ENCODE measurements around the gene RAPGEF2.

Gene RAPGEF2

GRCh38 chr4:159142241-159142640 is 39.4 kb downstream of the RAPGEF2 start:
- no peak overlapping the region for H3K27ac ChIP-seq
- TF ChIP-seq CTCF (IDR thresholded peaks at IDR 0.05): no peak
- no peak for TF ChIP-seq ZFX (IDR thresholded peaks at IDR 0.05; ENCODE audit: borderline replicate concordance)

GRCh38 chr4:159142681-159143384 is 40.0 kb downstream of the RAPGEF2 start:
- TF ChIP-seq CTCF (IDR thresholded peaks at IDR 0.05) (no peak), ZFX (IDR thresholded peaks at IDR 0.05; ENCODE audit: borderline replicate concordance) (no peak)
- H3K27ac ChIP-seq: no peak overlapping the region

- TF ChIP-seq ZFX (IDR thresholded peaks at IDR 0.05; ENCODE audit: borderline replicate concordance) (no peak), CTCF (IDR thresholded peaks at IDR 0.05) (no peak)
- H3K27ac ChIP-seq: no peak overlapping the region
Observed at GRCh38 chr4:159143687-159144086, 40.8 kb downstream of the RAPGEF2 start.

- no peak overlapping the region for H3K27ac ChIP-seq
- TF ChIP-seq CTCF (IDR thresholded peaks at IDR 0.05) (no peak), ZFX (IDR thresholded peaks at IDR 0.05; ENCODE audit: borderline replicate concordance) (no peak)
Observed at GRCh38 chr4:159144112-159144694, 41.3 kb downstream of the RAPGEF2 start.

GRCh38 chr4:159145318-159145991 is 42.6 kb downstream of the RAPGEF2 start:
- TF ChIP-seq ZFX (IDR thresholded peaks at IDR 0.05; ENCODE audit: borderline replicate concordance): no peak
- TF ChIP-seq CTCF (IDR thresholded peaks at IDR 0.05): no peak
- no peak overlapping the region for H3K27ac ChIP-seq

GRCh38 chr4:159145992-159146330 is 43.1 kb downstream of the RAPGEF2 start:
- H3K27ac ChIP-seq: no peak overlapping the region
- no peak for TF ChIP-seq CTCF (IDR thresholded peaks at IDR 0.05)
- TF ChIP-seq ZFX (IDR thresholded peaks at IDR 0.05; ENCODE audit: borderline replicate concordance): no peak

GRCh38 chr4:159146488-159146887 is 43.6 kb downstream of the RAPGEF2 start:
- H3K27ac ChIP-seq: no peak overlapping the region
- TF ChIP-seq CTCF (IDR thresholded peaks at IDR 0.05): no peak
- no peak for TF ChIP-seq ZFX (IDR thresholded peaks at IDR 0.05; ENCODE audit: borderline replicate concordance)

All from 22Rv1 (cell line).